ENCODE data around the gene TBC1D22A.

The TBC1D22A gene

GRCh38 chr22:47068626-47068996 is 306.2 kb downstream of the TBC1D22A start (continued):
- no peak for TF ChIP-seq CSRNP3 (CRISPR knock-in tag; IDR thresholded peaks at IDR 0.05)
- TF ChIP-seq ZNF565 (CRISPR knock-in tag; conservative IDR thresholded peaks at IDR 0.05; ENCODE audit: low read depth) = no peak
- TF ChIP-seq ZNF70 (CRISPR knock-in tag; IDR thresholded peaks at IDR 0.05) = no peak

- TF ChIP-seq POU6F1 (CRISPR knock-in tag; IDR thresholded peaks at IDR 0.05; ENCODE audit: borderline replicate concordance, low read depth) (no peak), SNAI2 (CRISPR knock-in tag; IDR thresholded peaks at IDR 0.05) (no peak), OSR1 (CRISPR knock-in tag; IDR thresholded peaks at IDR 0.05) (no peak), PPARA (CRISPR knock-in tag; IDR thresholded peaks at IDR 0.05; ENCODE audit: borderline replicate concordance) (no peak), ZFP30 (CRISPR knock-in tag; IDR thresholded peaks at IDR 0.05) (no peak), ZNF70 (CRISPR knock-in tag; IDR thresholded peaks at IDR 0.05) (no peak), CREB5 (CRISPR knock-in tag; IDR thresholded peaks at IDR 0.05; ENCODE audit: low read depth) (no peak), ZNF8 (CRISPR knock-in tag; IDR thresholded peaks at IDR 0.05) (no peak)
- ATAC-seq = no peak
Observed at GRCh38 chr22:47069270-47069669, 306.8 kb downstream of the TBC1D22A start.

- no peak for TF ChIP-seq ISL1 (CRISPR knock-in tag; IDR thresholded peaks at IDR 0.05)
- TF ChIP-seq POU6F1 (CRISPR knock-in tag; IDR thresholded peaks at IDR 0.05; ENCODE audit: borderline replicate concordance, low read depth) = no peak
- TF ChIP-seq ZNF8 (CRISPR knock-in tag; IDR thresholded peaks at IDR 0.05) = no peak
- no peak for TF ChIP-seq SNAI2 (CRISPR knock-in tag; IDR thresholded peaks at IDR 0.05)
- TF ChIP-seq CSDC2 (CRISPR knock-in tag; IDR thresholded peaks at IDR 0.05) = no peak
- TF ChIP-seq PATZ1 (CRISPR knock-in tag; IDR thresholded peaks at IDR 0.05; ENCODE audit: borderline replicate concordance) = no peak
- no peak for TF ChIP-seq TOX (CRISPR knock-in tag; IDR thresholded peaks at IDR 0.05; ENCODE audit: borderline replicate concordance)
- TF ChIP-seq ZNF70 (CRISPR knock-in tag; IDR thresholded peaks at IDR 0.05) = no peak
- no peak for TF ChIP-seq GLIS3 (CRISPR knock-in tag; IDR thresholded peaks at IDR 0.05)
- no peak for TF ChIP-seq ARNTL (CRISPR knock-in tag; IDR thresholded peaks at IDR 0.05; ENCODE audit: borderline replicate concordance, low read depth)
- no peak for TF ChIP-seq ZFP30 (CRISPR knock-in tag; IDR thresholded peaks at IDR 0.05)
- no peak for TF ChIP-seq TSHZ2 (CRISPR knock-in tag; IDR thresholded peaks at IDR 0.05)
- no peak for TF ChIP-seq PPARA (CRISPR knock-in tag; IDR thresholded peaks at IDR 0.05; ENCODE audit: borderline replicate concordance)
- no peak for TF ChIP-seq CREB5 (CRISPR knock-in tag; IDR thresholded peaks at IDR 0.05; ENCODE audit: low read depth)
- TF ChIP-seq RARB (CRISPR knock-in tag; IDR thresholded peaks at IDR 0.05) = no peak
- no peak for TF ChIP-seq CSRNP3 (CRISPR knock-in tag; IDR thresholded peaks at IDR 0.05)
- TF ChIP-seq OSR1 (CRISPR knock-in tag; IDR thresholded peaks at IDR 0.05) = no peak
- TF ChIP-seq BACH2 (CRISPR knock-in tag; IDR thresholded peaks at IDR 0.05; ENCODE audit: borderline replicate concordance) = no peak
- ATAC-seq = no peak
Observed at GRCh38 chr22:47071078-47071806, 308.8 kb downstream of the TBC1D22A start.
